NCI-H1092 treated with DMSO at 0.1 percent for 48 hours (cell line): ENCODE data around the gene DNAJC7.
A peak's percentile ranks its signal among the peaks of the same experiment; 100 is the strongest.
"Not testable (repeated sequence)": the region's sequence is repeated elsewhere in the genome, so short reads cannot be mapped to it uniquely, and the experiment has no call there.

ENCODE experiments used
- DNase-seq: peaks from one replicate; lab custom pipeline; 2025; lab: John Stamatoyannopoulos, UW

DNAJC7 gene

GRCh38 chr17:41957031-41957868 is 60.0 kb downstream of the DNAJC7 start:
- no peak for DNase-seq

- DNase-seq = no peak
Measured at GRCh38 chr17:41956522-41956921, 60.7 kb downstream of the DNAJC7 start.

- no peak for DNase-seq
Measured at GRCh38 chr17:41948762-41949460, 68.3 kb downstream of the DNAJC7 start.

- DNase-seq = no peak
Measured at GRCh38 chr17:41944943-41945342, 72.3 kb downstream of the DNAJC7 start.

- no peak for DNase-seq
Measured at GRCh38 chr17:41943492-41943891, 73.7 kb downstream of the DNAJC7 start.

GRCh38 chr17:41942626-41943373 is 74.4 kb downstream of the DNAJC7 start:
- DNase-seq = no peak

- no peak for DNase-seq
Measured at GRCh38 chr17:41941168-41941567, 76.1 kb downstream of the DNAJC7 start.

- no peak for DNase-seq
Measured at GRCh38 chr17:41939693-41940090, 77.5 kb downstream of the DNAJC7 start.

- no peak for DNase-seq
Measured at GRCh38 chr17:41939044-41939692, 78.1 kb downstream of the DNAJC7 start.

- DNase-seq = no peak
Measured at GRCh38 chr17:41937970-41938954, 79.0 kb downstream of the DNAJC7 start.

GRCh38 chr17:41935641-41936040 is 81.6 kb downstream of the DNAJC7 start:
- no peak for DNase-seq

- DNase-seq = no peak
Measured at GRCh38 chr17:41932816-41933389, 84.3 kb downstream of the DNAJC7 start.

- not testable (repeated sequence) for DNase-seq
Measured at GRCh38 chr17:41931715-41932114, 85.5 kb downstream of the DNAJC7 start.

- DNase-seq = not testable (repeated sequence)
Measured at GRCh38 chr17:41930833-41931156, 86.4 kb downstream of the DNAJC7 start.

- peak; percentile 93 for DNase-seq
Measured at GRCh38 chr17:41930009-41930832, 87.0 kb downstream of the DNAJC7 start, which contains the start of gene ODAD4. TSS of gene ODAD4 (plus strand) at chr17:41930617. CDS start at chr17:41930724, 107 bp downstream.

GRCh38 chr17:41928693-41929251 is 88.5 kb downstream of the DNAJC7 start:
- DNase-seq = no peak
